BE2C (cell line): ENCODE results near the gene PLOD2.

ENCODE experiments used
- DNase-seq: peaks from one replicate; pipeline ENCODE4 v3.0.0-alpha.2; 2020
- H3K27me3 ChIP-seq: fragments of 250-450 bp; sonication (Bioruptor Pico); 2 replicates; pipeline ENCODE4 v1.5.1; 2020; ENCODE audit warnings: mild to moderate bottlenecking
- H3K36me3 ChIP-seq: fragments of 250-450 bp; sonication (Bioruptor Pico); 2 replicates; pipeline ENCODE4 v1.5.1; 2020; ENCODE audit warnings: mild to moderate bottlenecking
- H3K4me1 ChIP-seq: fragments of 250-450 bp; sonication (Bioruptor Pico); 2 replicates; pipeline ENCODE4 v1.5.1; 2020
- H3K4me3 ChIP-seq: 2 replicates; pipeline ENCODE4 v1.5.1; 2011; ENCODE audit warnings: low read depth, low read length
- H3K9me3 ChIP-seq: fragments of 250-450 bp; sonication (Bioruptor Pico); 2 replicates; pipeline ENCODE4 v1.5.1; 2020
- CTCF ChIP-seq: IDR thresholded peaks from 2 replicates; pipeline ENCODE4 v1.5.1; 2012; ENCODE audit warnings: mild to moderate bottlenecking, low read depth, low read length

PLOD2 gene

GRCh38 chr3:146058241-146058640, 102.7 kb downstream of the PLOD2 start:
- TF ChIP-seq CTCF, result no peak
- DNase-seq, result no peak
- H3K4me3 ChIP-seq, result no peak overlapping the region
- H3K4me1 ChIP-seq, result no peaks in the 10 kb centered on the region
- H3K36me3 ChIP-seq, result no peaks in the 10 kb centered on the region
- no peaks in the 10 kb centered on the region; the same call in 1 of the 2 replicates for H3K27me3 ChIP-seq
- H3K9me3 ChIP-seq, result no peaks in the 10 kb centered on the region

- DNase-seq, result no peak
- Histone ChIP-seq H3K27me3 (no peaks in the 10 kb centered on the region; the same call in 1 of the 2 replicates), H3K36me3 (no peaks in the 10 kb centered on the region), H3K9me3 (no peaks in the 10 kb centered on the region), H3K4me1 (no peaks in the 10 kb centered on the region), H3K4me3 (no peak overlapping the region)
- no peak for TF ChIP-seq CTCF
Measured at GRCh38 chr3:146052791-146053310, 108.1 kb downstream of the PLOD2 start.

GRCh38 chr3:146052056-146052790, 108.8 kb downstream of the PLOD2 start:
- H3K4me1 ChIP-seq, result no peaks in the 10 kb centered on the region
- H3K4me3 ChIP-seq, result no peak overlapping the region
- no peaks in the 10 kb centered on the region for H3K36me3 ChIP-seq
- no peak for DNase-seq
- no peak for TF ChIP-seq CTCF
- H3K9me3 ChIP-seq, result no peaks in the 10 kb centered on the region
- no peaks in the 10 kb centered on the region; the same call in 1 of the 2 replicates for H3K27me3 ChIP-seq

GRCh38 chr3:146050691-146051090, 110.3 kb downstream of the PLOD2 start:
- H3K36me3 ChIP-seq, result no peaks in the 10 kb centered on the region
- H3K4me1 ChIP-seq, result no peaks in the 10 kb centered on the region
- H3K9me3 ChIP-seq, result no peaks in the 10 kb centered on the region
- no peaks in the 10 kb centered on the region; the same call in 1 of the 2 replicates for H3K27me3 ChIP-seq
- H3K4me3 ChIP-seq, result no peak overlapping the region
- DNase-seq, result no peak
- TF ChIP-seq CTCF, result no peak

- no peak for TF ChIP-seq CTCF
- Histone ChIP-seq H3K9me3 (no peaks in the 10 kb centered on the region), H3K27me3 (no peaks in the 10 kb centered on the region; the same call in 1 of the 2 replicates), H3K4me1 (no peaks in the 10 kb centered on the region), H3K36me3 (no peaks in the 10 kb centered on the region), H3K4me3 (no peak overlapping the region)
- no peak for DNase-seq
Measured at GRCh38 chr3:146047485-146047884, 113.5 kb downstream of the PLOD2 start.

- Histone ChIP-seq H3K36me3 (no peaks in the 10 kb centered on the region), H3K4me3 (no peak overlapping the region), H3K4me1 (no peaks in the 10 kb centered on the region), H3K27me3 (no peaks in the 10 kb centered on the region), H3K9me3 (no peaks in the 10 kb centered on the region)
- TF ChIP-seq CTCF, result no peak
- no peak for DNase-seq
Measured at GRCh38 chr3:146044046-146044445, 116.9 kb downstream of the PLOD2 start.
